GM21526 (cell line): ENCODE data around the gene PLSCR3.

Experiments used
- ATAC-seq: cut with Tn5 transposase; IDR thresholded peaks from one replicate; pipeline ENCODE4 v1.9.1; 2021; ENCODE audit warnings: moderate library complexity; ENCODE audit not compliant: unreplicated experiment, low FRiP score

Gene PLSCR3

DNA sequence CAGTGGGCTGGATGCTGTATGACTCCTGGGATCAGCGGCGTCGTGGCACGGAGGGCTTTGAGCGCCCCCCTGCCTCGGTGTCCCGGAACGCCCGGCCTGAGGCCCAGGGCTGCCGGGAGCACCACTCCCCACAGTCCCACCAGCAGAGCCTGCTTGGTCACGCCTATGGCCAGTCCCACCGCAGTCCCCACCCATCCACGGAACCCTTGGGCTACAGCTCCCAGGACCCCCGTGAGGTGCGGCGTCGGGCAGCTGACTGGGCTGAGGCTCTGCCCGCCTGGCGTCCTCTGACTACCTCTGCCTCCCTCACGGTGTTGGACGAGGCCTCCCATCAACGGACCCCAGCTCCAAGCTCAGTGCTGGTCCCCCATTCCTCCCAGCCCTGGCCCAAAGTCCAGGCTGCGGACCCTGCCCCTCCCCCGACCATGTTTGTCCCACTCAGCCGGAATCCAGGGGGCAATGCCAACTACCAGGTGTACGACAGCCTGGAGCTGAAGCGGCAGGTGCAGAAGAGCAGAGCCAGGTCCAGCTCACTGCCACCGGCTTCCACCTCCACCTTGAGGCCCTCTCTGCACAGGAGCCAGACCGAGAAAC, 32.7 kb upstream of the PLSCR3 start:
- ATAC-seq = no peak

DNA sequence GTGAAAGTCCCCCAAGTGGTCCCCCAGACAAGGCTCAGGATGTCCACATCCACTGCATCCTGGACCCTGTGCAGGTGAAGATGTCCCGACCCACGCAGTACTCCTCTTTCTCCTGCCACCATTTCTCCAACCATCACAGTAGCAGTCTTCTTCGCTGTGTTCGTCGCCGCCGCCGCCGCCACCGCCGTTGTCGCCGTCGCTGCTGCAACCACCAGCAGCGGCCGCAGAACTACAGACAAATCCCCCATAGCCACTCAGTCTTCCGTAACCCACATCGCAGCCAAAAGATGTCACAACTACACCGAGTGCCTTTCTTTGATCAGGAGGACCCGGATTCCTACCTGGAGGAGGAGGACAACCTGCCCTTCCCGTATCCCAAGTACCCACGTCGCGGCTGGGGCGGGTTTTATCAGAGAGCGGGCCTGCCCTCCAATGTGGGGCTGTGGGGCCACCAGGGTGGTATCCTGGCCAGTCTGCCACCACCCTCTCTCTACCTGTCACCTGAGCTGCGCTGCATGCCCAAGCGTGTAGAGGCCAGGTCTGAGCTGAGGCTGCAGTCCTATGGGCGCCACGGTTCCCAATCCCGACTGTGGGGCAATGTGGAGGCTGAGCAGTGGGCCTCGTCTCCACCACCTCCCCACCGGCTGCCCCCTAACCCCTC, 32.0 kb upstream of the PLSCR3 start:
- ATAC-seq = no peak

GRCh38 chr17:7425756-7426155, 31.4 kb upstream of the PLSCR3 start:
- no peak for ATAC-seq

- no peak for ATAC-seq
Measured at GRCh38 chr17:7425316-7425715, 31.0 kb upstream of the PLSCR3 start, which contains the start of gene SPEM2. Gene SPEM2 (plus strand): TSS chr17:7425616. CDS start chr17:7425689, 73 bp downstream.

DNA sequence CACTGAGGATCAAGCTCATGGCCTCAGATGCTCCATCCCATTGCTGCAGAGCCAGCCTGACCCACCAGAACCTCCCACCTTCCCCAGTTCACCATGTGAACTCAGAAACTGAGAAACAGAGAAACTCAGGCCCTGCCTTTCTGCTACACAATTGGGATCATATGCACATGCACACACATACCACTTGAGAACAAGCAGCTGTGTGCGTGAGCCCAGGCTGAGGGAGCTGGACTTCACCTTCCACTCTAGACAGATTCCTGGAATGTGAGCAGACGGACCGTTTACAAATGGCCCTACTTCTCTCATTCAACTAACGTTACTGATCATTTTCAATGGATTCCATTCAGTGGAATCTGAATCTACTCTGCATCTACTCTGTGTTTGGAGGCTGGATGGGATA, 29.4 kb upstream of the PLSCR3 start:
- ATAC-seq = no peak

GRCh38 chr17:7421186-7421585, 26.9 kb upstream of the PLSCR3 start:
- no peak for ATAC-seq

- ATAC-seq = no peak
Measured at GRCh38 chr17:7419819-7420610, 25.7 kb upstream of the PLSCR3 start, which contains the start of gene SPEM1. Gene SPEM1 (plus strand): TSS chr17:7420324. CDS start chr17:7420385, 61 bp downstream.

DNA sequence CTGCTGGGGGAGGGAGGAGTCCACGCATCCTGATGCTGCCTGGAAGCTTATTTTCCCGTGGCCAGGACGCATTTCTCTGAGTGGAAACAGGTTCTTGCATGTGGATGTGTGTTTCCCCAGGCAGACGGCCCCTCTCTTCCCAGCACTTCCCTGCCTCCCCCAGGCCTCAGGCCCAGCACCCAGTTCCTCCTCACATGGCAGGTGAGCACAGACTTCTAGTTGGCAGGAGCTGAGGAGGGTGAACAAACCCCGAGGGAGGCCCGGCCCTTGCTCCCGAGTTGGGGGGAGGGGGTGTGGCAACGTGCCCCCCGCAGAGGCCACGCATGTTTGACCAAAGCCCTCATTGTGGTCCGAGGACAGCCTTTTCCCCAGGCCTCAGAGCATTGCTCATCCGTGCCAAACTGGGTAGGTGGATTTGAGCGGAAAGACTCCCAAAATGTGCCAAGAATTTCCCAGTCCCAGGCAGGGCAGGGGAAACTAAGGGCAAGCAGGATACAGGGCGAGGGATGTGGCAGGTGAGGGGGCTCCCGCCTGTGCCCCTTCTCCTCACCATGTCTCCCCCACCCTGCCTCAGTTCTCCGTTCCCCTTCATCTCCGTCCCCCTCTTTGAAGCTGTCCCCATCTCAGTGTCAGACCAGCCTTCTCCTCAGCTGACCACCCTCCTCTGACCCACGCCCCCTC, 24.3 kb upstream of the PLSCR3 start:
- ATAC-seq = no peak

DNA sequence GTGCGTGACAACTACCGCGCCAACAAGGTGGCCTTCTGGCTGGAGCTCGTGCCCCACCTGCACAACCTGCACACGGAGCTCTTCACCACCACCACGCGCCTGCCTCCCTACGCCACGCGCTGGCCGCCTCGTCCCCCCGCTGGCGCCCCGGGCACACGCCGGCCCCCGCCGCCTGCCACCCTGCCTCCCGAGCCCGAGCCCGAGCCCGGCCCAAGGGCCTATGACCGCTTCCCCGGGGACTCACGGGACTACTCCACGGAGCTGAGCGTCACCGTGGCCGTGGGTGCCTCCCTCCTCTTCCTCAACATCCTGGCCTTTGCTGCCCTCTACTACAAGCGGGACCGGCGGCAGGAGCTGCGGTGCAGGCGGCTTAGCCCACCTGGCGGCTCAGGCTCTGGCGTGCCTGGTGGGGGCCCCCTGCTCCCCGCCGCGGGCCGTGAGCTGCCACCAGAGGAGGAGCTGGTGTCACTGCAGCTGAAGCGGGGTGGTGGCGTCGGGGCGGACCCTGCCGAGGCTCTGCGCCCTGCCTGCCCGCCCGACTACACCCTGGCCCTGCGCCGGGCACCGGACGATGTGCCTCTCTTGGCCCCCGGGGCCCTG, 22.8 kb upstream of the PLSCR3 start:
- no peak for ATAC-seq

DNA sequence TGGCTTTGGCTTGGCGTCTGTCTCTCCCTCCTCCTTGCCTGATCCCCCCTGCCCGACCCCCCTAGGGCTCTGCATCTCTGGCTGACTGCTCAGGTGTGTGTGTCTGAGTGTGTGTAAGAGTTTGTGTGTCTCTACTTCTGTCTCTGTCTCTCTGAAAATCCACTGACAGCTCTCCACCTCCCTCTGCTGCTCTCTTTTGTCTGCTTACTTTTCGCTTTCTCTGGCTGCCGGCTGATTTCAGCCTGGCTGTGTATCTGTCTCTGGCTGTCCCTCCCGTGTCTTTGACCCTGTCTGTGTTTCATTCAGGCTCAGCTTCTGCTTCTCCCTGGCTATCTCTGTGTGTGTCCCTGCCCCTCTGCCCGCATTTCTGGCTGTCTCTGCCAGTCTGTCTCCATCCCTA, 22.0 kb upstream of the PLSCR3 start:
- no peak for ATAC-seq

GRCh38 chr17:7415784-7416183, 21.5 kb upstream of the PLSCR3 start:
- ATAC-seq = no peak

DNA sequence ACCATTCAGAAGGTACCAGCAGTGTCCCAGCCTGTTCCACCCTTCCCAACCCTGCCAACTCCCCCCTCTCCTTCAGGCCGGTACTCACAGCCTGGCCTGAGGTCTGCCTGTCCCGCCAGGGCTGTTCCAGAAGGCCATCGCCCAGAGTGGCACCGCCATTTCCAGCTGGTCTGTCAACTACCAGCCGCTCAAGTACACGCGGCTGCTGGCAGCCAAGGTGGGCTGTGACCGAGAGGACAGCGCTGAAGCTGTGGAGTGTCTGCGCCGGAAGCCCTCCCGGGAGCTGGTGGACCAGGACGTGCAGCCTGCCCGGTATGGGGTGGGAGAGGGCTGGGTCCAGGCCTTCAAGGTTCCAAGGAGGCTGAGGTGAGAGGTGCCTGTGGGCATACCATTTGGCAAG, 20.5 kb upstream of the PLSCR3 start:
- ATAC-seq = no peak

- ATAC-seq = no peak
Measured at GRCh38 chr17:7413346-7413985, 19.1 kb upstream of the PLSCR3 start.

GRCh38 chr17:7411427-7411750, 17.1 kb upstream of the PLSCR3 start:
- no peak for ATAC-seq

DNA sequence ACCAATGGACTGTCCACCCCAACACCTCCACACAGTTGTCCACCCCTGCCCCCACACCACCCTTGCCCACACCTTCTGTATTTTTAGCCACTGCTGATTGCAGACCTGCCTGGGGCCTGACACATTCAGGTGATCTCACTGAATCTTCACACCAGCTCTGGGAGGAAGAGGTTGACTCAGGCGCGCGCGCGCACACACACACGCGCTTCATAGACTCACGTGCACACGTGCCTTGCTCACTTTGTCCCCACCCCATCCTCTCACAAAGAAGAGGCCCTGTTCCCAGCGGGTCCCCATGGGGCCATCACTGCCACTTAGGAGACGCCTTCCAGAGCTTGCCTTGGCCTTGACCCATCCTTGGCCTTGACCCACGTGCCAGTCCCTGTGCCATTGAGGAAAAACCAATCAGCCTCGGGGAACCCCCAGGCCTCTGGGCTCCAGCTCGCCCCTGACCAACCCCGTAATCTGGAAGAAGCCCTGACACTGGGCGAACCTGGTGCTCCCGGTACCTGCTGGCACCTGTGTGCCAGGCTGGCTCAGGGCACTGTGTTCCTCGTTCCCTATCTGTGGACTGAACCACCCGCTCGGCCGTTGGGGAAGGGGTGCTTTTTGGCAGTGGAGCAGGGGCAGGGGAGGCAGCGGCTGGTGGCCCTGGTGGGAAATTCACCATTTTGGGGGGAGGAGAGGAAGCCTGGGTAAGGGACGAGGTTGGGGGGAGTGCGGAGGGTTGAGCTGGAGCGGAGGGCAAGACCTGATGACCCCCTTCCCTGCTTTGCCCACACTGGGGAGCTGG, 16.5 kb upstream of the PLSCR3 start:
- no peak for ATAC-seq

GRCh38 chr17:7409716-7410115, 15.4 kb upstream of the PLSCR3 start:
- no peak for ATAC-seq

GRCh38 chr17:7408863-7409262, 14.5 kb upstream of the PLSCR3 start:
- ATAC-seq = no peak

DNA sequence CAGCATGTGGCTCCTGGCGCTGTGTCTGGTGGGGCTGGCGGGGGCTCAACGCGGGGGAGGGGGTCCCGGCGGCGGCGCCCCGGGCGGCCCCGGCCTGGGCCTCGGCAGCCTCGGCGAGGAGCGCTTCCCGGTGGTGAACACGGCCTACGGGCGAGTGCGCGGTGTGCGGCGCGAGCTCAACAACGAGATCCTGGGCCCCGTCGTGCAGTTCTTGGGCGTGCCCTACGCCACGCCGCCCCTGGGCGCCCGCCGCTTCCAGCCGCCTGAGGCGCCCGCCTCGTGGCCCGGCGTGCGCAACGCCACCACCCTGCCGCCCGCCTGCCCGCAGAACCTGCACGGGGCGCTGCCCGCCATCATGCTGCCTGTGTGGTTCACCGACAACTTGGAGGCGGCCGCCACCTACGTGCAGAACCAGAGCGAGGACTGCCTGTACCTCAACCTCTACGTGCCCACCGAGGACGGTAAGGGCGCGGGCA, 14.0 kb upstream of the PLSCR3 start:
- ATAC-seq = no peak

DNA sequence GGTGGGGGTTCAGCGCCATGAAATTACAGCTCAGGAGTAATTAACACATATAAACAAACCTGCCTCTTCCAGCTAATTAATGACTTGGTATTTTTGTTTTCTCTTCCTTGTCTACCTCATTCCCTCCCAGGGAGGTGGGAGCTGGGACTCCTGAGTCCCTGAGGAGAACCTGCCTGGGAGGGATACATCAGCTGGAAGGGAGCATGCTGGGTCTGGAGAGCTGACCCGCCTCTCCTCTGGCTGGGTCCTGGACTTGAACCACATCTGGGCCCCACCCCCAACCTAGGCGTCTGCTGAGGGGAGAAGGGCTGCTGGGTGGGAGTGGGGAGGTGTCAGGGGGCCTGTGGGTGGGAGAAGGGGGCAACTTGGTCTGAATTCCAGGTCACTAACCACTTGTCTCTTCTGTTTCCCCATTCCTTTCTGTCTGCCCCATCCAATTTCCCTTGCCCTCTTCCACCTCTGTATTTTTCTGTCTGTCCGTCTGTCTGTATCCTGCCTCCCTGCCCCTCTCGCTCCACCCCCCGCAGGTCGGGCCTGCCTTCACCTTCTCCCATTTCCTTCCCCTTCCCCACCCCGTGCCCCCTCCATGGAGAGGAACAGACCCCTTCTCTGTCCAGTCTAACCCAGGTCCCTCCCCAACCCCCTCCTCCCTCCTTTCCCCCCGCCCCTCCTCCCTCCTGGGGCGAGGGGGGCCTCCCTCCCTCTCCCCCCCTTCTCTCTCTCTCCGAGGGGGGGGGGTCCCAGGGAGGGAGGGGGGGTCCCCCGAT, 13.3 kb upstream of the PLSCR3 start, which contains the start of gene NLGN2:
NLGN2 (plus strand) TSS at position 361 of the 767 bp plus-strand sequence. CDS start 411 bp downstream, outside the sequence.
- ATAC-seq = no peak
